Duodenal mucosa (tissue), 2 donors: ENCODE results near the gene EMC10.

ENCODE experiments used
- H3K27ac ChIP-seq: one replicate; pipeline ENCODE4 v1.7.0; 2013; ENCODE audit warnings: low read depth, low read length
- H3K27me3 ChIP-seq, 2 donors: one replicate each; pipeline ENCODE4 v1.7.0; 2013; ENCODE audit warnings: low read length in 2 of 2, control low read depth in 1 of 2; ENCODE audit not compliant: insufficient read depth in 2 of 2, control insufficient read depth in 1 of 2
- H3K36me3 ChIP-seq, 2 donors: one replicate each; pipeline ENCODE4 v1.7.0; 2013; ENCODE audit warnings: low read length in 2 of 2, control low read depth in 1 of 2; ENCODE audit not compliant: insufficient read depth in 2 of 2, control insufficient read depth in 1 of 2
- H3K4me1 ChIP-seq, 2 donors: one replicate each; pipeline ENCODE4 v1.7.0; 2013; ENCODE audit warnings: low read length in 2 of 2, control low read depth in 1 of 2; ENCODE audit not compliant: insufficient read depth in 2 of 2, control insufficient read depth in 1 of 2
- H3K4me3 ChIP-seq, 2 donors: one replicate each; pipeline ENCODE4 v1.7.0; 2013; ENCODE audit warnings: low read length in 2 of 2, low read depth in 1 of 2
- H3K9ac ChIP-seq, 2 donors: one replicate each; pipeline ENCODE4 v1.7.0; 2013; ENCODE audit warnings: low read length in 2 of 2, low read depth in 1 of 2
- H3K9me3 ChIP-seq, 2 donors: one replicate each; pipeline ENCODE4 v1.7.0; 2013; ENCODE audit warnings: low read length in 2 of 2, control low read depth in 1 of 2; ENCODE audit not compliant: control insufficient read depth in 1 of 2

The EMC10 gene

GRCh38 chr19:50496189-50497021, 20.1 kb downstream of the EMC10 start:
- no peaks in the 10 kb centered on the region for H3K9me3 ChIP-seq
- peaks cover 0 to 3% of the 10 kb centered on the region in 2 donors for H3K27me3 ChIP-seq
- no peaks in the 10 kb centered on the region for H3K36me3 ChIP-seq
- H3K4me3 ChIP-seq: no peak overlapping the region
- no peak overlapping the region for H3K27ac ChIP-seq
- H3K4me1 ChIP-seq: peaks cover 0 to 3% of the 10 kb centered on the region in 2 donors
- no peak overlapping the region for H3K9ac ChIP-seq

- H3K4me3 ChIP-seq: no peak overlapping the region
These were observed 20.7 kb downstream of the EMC10 start for GRCh38 chr19:50497022-50497405.

GRCh38 chr19:50498219-50499056, 22.1 kb downstream of the EMC10 start:
- Histone ChIP-seq H3K27me3 (no peaks in the 10 kb centered on the region), H3K36me3 (no peaks in the 10 kb centered on the region), H3K4me3 (no peak overlapping the region), H3K9ac (no peak overlapping the region), H3K27ac (no peak overlapping the region), H3K9me3 (no peaks in the 10 kb centered on the region), H3K4me1 (no peaks in the 10 kb centered on the region)

More at GRCh38 chr19:50497022-50497405, 20.7 kb downstream of the EMC10 start:
- H3K9me3 ChIP-seq: no peaks in the 10 kb centered on the region
- H3K36me3 ChIP-seq: no peaks in the 10 kb centered on the region
- H3K27me3 ChIP-seq: no peaks in the 10 kb centered on the region
- no peak overlapping the region for H3K9ac ChIP-seq
- no peak overlapping the region for H3K27ac ChIP-seq
- peaks cover 0 to 2% of the 10 kb centered on the region in 2 donors for H3K4me1 ChIP-seq

GRCh38 chr19:50500060-50500752, 23.9 kb downstream of the EMC10 start:
- no peak overlapping the region for H3K9ac ChIP-seq
- no peaks in the 10 kb centered on the region for H3K27me3 ChIP-seq
- no peaks in the 10 kb centered on the region for H3K4me1 ChIP-seq
- no peak overlapping the region for H3K4me3 ChIP-seq
- no peaks in the 10 kb centered on the region for H3K36me3 ChIP-seq
- no peaks in the 10 kb centered on the region for H3K9me3 ChIP-seq
- H3K27ac ChIP-seq: no peak overlapping the region

GRCh38 chr19:50500753-50501151, 24.4 kb downstream of the EMC10 start:
- Histone ChIP-seq H3K4me1 (no peaks in the 10 kb centered on the region), H3K9me3 (no peaks in the 10 kb centered on the region), H3K27me3 (no peaks in the 10 kb centered on the region), H3K27ac (no peak overlapping the region), H3K4me3 (no peak overlapping the region), H3K36me3 (no peaks in the 10 kb centered on the region), H3K9ac (no peak overlapping the region)

DNA sequence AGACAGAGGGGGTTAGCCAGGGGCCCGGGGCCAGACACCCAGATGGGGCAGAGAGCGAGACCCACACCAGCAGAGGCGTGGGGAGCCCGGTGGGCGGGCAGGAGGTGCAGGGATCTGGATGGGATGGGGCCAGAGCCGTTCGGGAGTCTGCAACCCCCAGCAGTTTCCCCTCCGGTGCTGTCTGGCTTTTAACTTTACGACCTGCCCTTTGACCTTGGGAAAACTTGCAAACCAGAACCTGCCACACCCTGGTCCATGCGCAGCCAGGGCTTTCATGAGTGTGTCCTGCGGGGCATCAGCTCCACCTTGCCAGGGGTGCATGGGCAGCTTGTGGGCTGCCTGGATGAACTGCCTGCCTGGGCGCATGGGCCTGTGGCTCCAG, 24.9 kb downstream of the EMC10 start:
- Histone ChIP-seq H3K4me3 (no peak overlapping the region), H3K4me1 (no peaks in the 10 kb centered on the region), H3K36me3 (no peaks in the 10 kb centered on the region), H3K27me3 (no peaks in the 10 kb centered on the region), H3K27ac (no peak overlapping the region), H3K9me3 (no peaks in the 10 kb centered on the region), H3K9ac (no peak overlapping the region)

DNA sequence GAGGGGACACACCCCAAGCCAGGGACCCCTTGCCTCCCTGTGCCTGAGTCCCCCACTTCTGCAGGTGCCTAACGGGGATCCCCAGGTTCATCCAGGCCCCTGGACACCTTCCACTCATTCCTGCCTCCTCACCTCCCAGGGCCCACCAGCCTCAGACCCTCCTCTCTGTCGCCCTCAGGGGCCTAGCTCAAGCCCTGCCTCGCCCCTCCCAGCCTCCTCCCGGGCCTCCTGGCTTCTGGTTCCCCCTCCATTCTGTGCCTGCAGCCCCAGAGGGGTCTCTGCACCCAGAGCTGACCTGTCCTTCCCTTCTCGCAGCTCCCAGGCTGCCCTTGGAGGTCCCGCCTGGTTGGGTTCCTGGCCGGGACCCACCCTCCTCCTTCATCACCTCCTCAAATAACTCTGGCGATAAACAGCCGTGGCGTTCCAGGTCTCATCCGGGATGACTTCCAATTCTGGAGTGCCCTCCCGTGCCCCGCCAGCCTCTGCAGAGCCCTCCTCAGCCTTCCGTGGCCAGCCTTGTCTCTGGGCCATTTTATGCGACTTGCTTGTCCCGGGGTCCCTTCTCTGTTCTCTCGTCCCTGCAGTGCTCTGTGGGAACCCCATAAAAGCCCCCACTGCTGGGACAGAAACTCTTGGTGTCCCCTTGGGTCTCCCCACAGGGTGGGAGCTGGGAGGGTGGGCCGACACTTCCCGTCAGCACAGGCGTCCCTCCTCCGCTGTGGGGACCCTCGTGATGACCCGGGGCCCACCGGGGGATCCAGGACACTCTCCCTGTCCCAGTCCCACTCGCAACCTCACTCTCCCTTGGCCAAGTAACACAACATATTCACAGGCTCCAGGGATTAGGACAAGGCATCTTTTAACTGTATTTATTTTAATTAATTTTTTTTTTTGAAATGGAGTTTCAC, 25.5 kb downstream of the EMC10 start:
- Histone ChIP-seq H3K27me3 (no peaks in the 10 kb centered on the region), H3K4me3 (no peak overlapping the region), H3K9me3 (no peaks in the 10 kb centered on the region), H3K9ac (no peak overlapping the region), H3K27ac (no peak overlapping the region), H3K4me1 (no peaks in the 10 kb centered on the region), H3K36me3 (no peaks in the 10 kb centered on the region)

- Histone ChIP-seq H3K4me3 (no peak overlapping the region), H3K9me3 (no peaks in the 10 kb centered on the region), H3K4me1 (peaks cover 7 to 8% of the 10 kb centered on the region in 2 donors), H3K9ac (no peak overlapping the region), H3K36me3 (no peaks in the 10 kb centered on the region), H3K27ac (no peak overlapping the region), H3K27me3 (no peaks in the 10 kb centered on the region)
These were observed 29.7 kb downstream of the EMC10 start for GRCh38 chr19:50505856-50506611.

- no peak overlapping the region for H3K9ac ChIP-seq
- H3K36me3 ChIP-seq: no peaks in the 10 kb centered on the region
- H3K27me3 ChIP-seq: no peaks in the 10 kb centered on the region
- H3K9me3 ChIP-seq: no peaks in the 10 kb centered on the region
- peaks cover 8 to 11% of the 10 kb centered on the region in 2 donors for H3K4me1 ChIP-seq
- no peak overlapping the region for H3K27ac ChIP-seq
- no peak overlapping the region for H3K4me3 ChIP-seq
These were observed 30.4 kb downstream of the EMC10 start for GRCh38 chr19:50506700-50507099.
